Activated naive CD8-positive, alpha-beta T cell (primary cell): ENCODE measurements around the gene MARF1.
"Not testable (repeated sequence)": the region's sequence is repeated elsewhere in the genome, so short reads cannot be mapped to it uniquely, and the experiment has no call there.

ENCODE experiments used
- H3K27ac Mint-ChIP-seq: one replicate; pipeline ENCODE4 v1.8.0; 2021; ENCODE audit warnings: mixed read lengths
- H3K27me3 Mint-ChIP-seq: one replicate; pipeline ENCODE4 v1.8.0; 2021; ENCODE audit warnings: mixed read lengths
- H3K36me3 Mint-ChIP-seq: one replicate; pipeline ENCODE4 v1.8.0; 2021; ENCODE audit warnings: mixed read lengths
- H3K4me1 Mint-ChIP-seq: one replicate; pipeline ENCODE4 v1.8.0; 2021; ENCODE audit warnings: low read depth, mixed read lengths
- H3K4me3 Mint-ChIP-seq: one replicate; pipeline ENCODE4 v1.8.0; 2021; ENCODE audit warnings: mild to moderate bottlenecking, mixed read lengths
- H3K9me3 Mint-ChIP-seq: one replicate; pipeline ENCODE4 v1.8.0; 2021; ENCODE audit warnings: low read depth, mixed read lengths

The MARF1 gene

GRCh38 chr16:15564604-15565339 is 78.2 kb downstream of the MARF1 start:
- no peaks in the 10 kb centered on the region for H3K9me3 Mint-ChIP-seq
- no peak overlapping the region for H3K27ac Mint-ChIP-seq
- no peak overlapping the region for H3K4me3 Mint-ChIP-seq
- H3K4me1 Mint-ChIP-seq: no peaks in the 10 kb centered on the region
- no peaks in the 10 kb centered on the region for H3K36me3 Mint-ChIP-seq
- no peaks in the 10 kb centered on the region for H3K27me3 Mint-ChIP-seq

- Mint-ChIP-seq H3K4me3 (no peak overlapping the region), H3K27me3 (no peaks in the 10 kb centered on the region)
Observed at GRCh38 chr16:15559176-15559575, 83.8 kb downstream of the MARF1 start.

GRCh38 chr16:15557258-15557657 is 85.7 kb downstream of the MARF1 start:
- H3K27ac Mint-ChIP-seq: no peak overlapping the region
- no peaks in the 10 kb centered on the region for H3K27me3 Mint-ChIP-seq

More at GRCh38 chr16:15559176-15559575, 83.8 kb downstream of the MARF1 start:
- Mint-ChIP-seq H3K27ac (no peak overlapping the region), H3K9me3 (no peaks in the 10 kb centered on the region), H3K4me1 (no peaks in the 10 kb centered on the region), H3K36me3 (peaks cover 4% of the 10 kb centered on the region)

GRCh38 chr16:15556130-15556529 is 86.8 kb downstream of the MARF1 start:
- Mint-ChIP-seq H3K9me3 (no peaks in the 10 kb centered on the region), H3K4me3 (no peak overlapping the region)

More at GRCh38 chr16:15557258-15557657, 85.7 kb downstream of the MARF1 start:
- Mint-ChIP-seq H3K4me1 (peaks cover 3% of the 10 kb centered on the region), H3K36me3 (peaks cover 4% of the 10 kb centered on the region), H3K4me3 (no peak overlapping the region), H3K9me3 (no peaks in the 10 kb centered on the region)

GRCh38 chr16:15553313-15554088 is 89.5 kb downstream of the MARF1 start:
- Mint-ChIP-seq H3K9me3 (no peaks in the 10 kb centered on the region), H3K27me3 (no peaks in the 10 kb centered on the region), H3K36me3 (peaks cover 4% of the 10 kb centered on the region), H3K4me3 (no peak overlapping the region), H3K27ac (no peak overlapping the region), H3K4me1 (peaks cover 3% of the 10 kb centered on the region)

More at GRCh38 chr16:15556130-15556529, 86.8 kb downstream of the MARF1 start:
- no peaks in the 10 kb centered on the region for H3K27me3 Mint-ChIP-seq
- H3K27ac Mint-ChIP-seq: no peak overlapping the region
- peaks cover 3% of the 10 kb centered on the region for H3K4me1 Mint-ChIP-seq
- peaks cover 4% of the 10 kb centered on the region for H3K36me3 Mint-ChIP-seq

GRCh38 chr16:15552507-15552906 is 90.4 kb downstream of the MARF1 start:
- peaks cover 3% of the 10 kb centered on the region for H3K4me1 Mint-ChIP-seq
- no peak overlapping the region for H3K4me3 Mint-ChIP-seq
- no peaks in the 10 kb centered on the region for H3K9me3 Mint-ChIP-seq
- peaks cover 3% of the 10 kb centered on the region for H3K36me3 Mint-ChIP-seq
- H3K27ac Mint-ChIP-seq: no peak overlapping the region
- no peaks in the 10 kb centered on the region for H3K27me3 Mint-ChIP-seq

- peaks cover 3% of the 10 kb centered on the region for H3K36me3 Mint-ChIP-seq
- H3K27me3 Mint-ChIP-seq: no peaks in the 10 kb centered on the region
- no peak overlapping the region for H3K4me3 Mint-ChIP-seq
- H3K4me1 Mint-ChIP-seq: peaks cover 3% of the 10 kb centered on the region
- H3K27ac Mint-ChIP-seq: no peak overlapping the region
- no peaks in the 10 kb centered on the region for H3K9me3 Mint-ChIP-seq
Observed at GRCh38 chr16:15548482-15548891, 94.5 kb downstream of the MARF1 start.

GRCh38 chr16:15547768-15548096 is 95.2 kb downstream of the MARF1 start:
- Mint-ChIP-seq H3K9me3 (no peaks in the 10 kb centered on the region), H3K27ac (no peak overlapping the region), H3K27me3 (no peaks in the 10 kb centered on the region), H3K4me1 (peaks cover 2% of the 10 kb centered on the region), H3K4me3 (no peak overlapping the region), H3K36me3 (peaks cover 3% of the 10 kb centered on the region)

- not testable (repeated sequence) for H3K4me3 Mint-ChIP-seq, H3K4me1 Mint-ChIP-seq, H3K27me3 Mint-ChIP-seq, H3K9me3 Mint-ChIP-seq, H3K27ac Mint-ChIP-seq, H3K36me3 Mint-ChIP-seq
Observed at GRCh38 chr16:15547072-15547767, 95.7 kb downstream of the MARF1 start.

GRCh38 chr16:15545544-15545943 is 97.4 kb downstream of the MARF1 start:
- no peak overlapping the region for H3K27ac Mint-ChIP-seq
- H3K9me3 Mint-ChIP-seq: no peaks in the 10 kb centered on the region
- H3K4me1 Mint-ChIP-seq: no peaks in the 10 kb centered on the region
- H3K4me3 Mint-ChIP-seq: no peak overlapping the region
- peaks cover 3% of the 10 kb centered on the region for H3K36me3 Mint-ChIP-seq
- no peaks in the 10 kb centered on the region for H3K27me3 Mint-ChIP-seq

- Mint-ChIP-seq H3K4me3 (no peak overlapping the region), H3K27me3 (no peaks in the 10 kb centered on the region), H3K9me3 (no peaks in the 10 kb centered on the region), H3K4me1 (no peaks in the 10 kb centered on the region), H3K27ac (no peak overlapping the region), H3K36me3 (peaks cover 3% of the 10 kb centered on the region)
Observed at GRCh38 chr16:15544405-15544804, 98.5 kb downstream of the MARF1 start.
